Skeletal muscle satellite cell (primary cell): ENCODE data around the gene CAMTA1.
"Not testable (repeated sequence)": the region's sequence is repeated elsewhere in the genome, so short reads cannot be mapped to it uniquely, and the experiment has no call there.

Source experiments
- H3K27me3 ChIP-seq: 2 replicates; pipeline ENCODE4 v1.7.0; 2013; ENCODE audit warnings: low read length; ENCODE audit not compliant: control insufficient read depth, insufficient read depth
- H3K36me3 ChIP-seq: 2 replicates; pipeline ENCODE4 v1.7.0; 2013; ENCODE audit warnings: mild to moderate bottlenecking, control low read depth, low read length; ENCODE audit not compliant: insufficient read depth
- H3K4me1 ChIP-seq: 2 replicates; pipeline ENCODE4 v1.7.0; 2013; ENCODE audit warnings: low read length; ENCODE audit not compliant: control insufficient read depth, insufficient read depth
- H3K4me2 ChIP-seq: 2 replicates; pipeline ENCODE4 v1.7.0; 2013; ENCODE audit warnings: mild to moderate bottlenecking, low read length
- H3K4me3 ChIP-seq: 2 replicates; pipeline ENCODE4 v1.7.0; 2013; ENCODE audit warnings: low read length
- H3K9ac ChIP-seq: 2 replicates; pipeline ENCODE4 v1.7.0; 2013; ENCODE audit warnings: mild to moderate bottlenecking, low read depth, low read length, moderate library complexity
- H3K9me3 ChIP-seq: replicated peaks from 2 replicates; pipeline ENCODE4 v1.7.0; 2013; ENCODE audit warnings: mild to moderate bottlenecking, control low read depth, low read length

The CAMTA1 gene

DNA sequence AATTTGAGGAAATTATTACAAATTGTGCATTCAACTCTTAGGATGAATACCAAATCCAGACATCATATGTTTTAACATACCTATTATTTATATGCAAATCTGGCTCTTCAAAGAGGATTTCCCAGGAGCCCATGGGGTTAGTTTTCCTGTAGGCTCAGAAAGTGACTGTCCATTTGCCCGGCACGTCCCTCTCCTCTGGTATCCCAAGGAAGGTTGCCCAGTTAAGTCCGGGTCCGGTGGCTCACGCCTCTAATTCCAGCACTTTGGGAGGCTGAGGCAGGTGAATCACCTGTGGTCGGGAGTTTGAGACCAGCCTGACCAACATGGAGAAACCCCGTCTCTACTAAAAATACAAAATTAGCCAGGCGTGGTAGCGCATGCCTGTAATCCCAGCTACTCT, 594.8 kb downstream of the CAMTA1 start:
- not testable (repeated sequence) for H3K4me1 ChIP-seq, H3K27me3 ChIP-seq, H3K9me3 ChIP-seq, H3K4me3 ChIP-seq, H3K36me3 ChIP-seq, H3K4me2 ChIP-seq, H3K9ac ChIP-seq

GRCh38 chr1:7380712-7381111, 595.5 kb downstream of the CAMTA1 start:
- no peaks in the 10 kb centered on the region for H3K9me3 ChIP-seq
- no peak overlapping the region for H3K4me3 ChIP-seq
- H3K4me1 ChIP-seq: peaks cover 9% of the 10 kb centered on the region
- no peak overlapping the region for H3K4me2 ChIP-seq
- H3K27me3 ChIP-seq: no peaks in the 10 kb centered on the region
- no peaks in the 10 kb centered on the region for H3K36me3 ChIP-seq
- H3K9ac ChIP-seq: no peak overlapping the region

DNA sequence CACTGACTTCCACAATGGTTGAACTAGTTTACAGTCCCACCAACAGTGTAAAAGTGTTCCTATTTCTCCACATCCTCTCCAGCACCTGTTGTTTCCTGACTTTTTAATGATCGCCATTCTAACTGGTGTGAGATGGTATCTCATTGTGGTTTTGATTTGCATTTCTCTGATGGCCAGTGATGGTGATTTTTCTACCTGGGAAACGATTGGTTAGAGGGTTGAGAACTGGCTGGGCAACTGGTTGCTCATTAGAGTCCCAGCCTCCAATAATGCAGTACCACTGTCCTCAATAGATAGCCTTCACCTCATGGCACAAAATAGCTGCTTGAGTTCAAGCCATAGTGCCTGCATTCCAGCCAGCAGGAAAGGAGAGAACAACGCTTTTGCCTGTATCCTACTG, 596.5 kb downstream of the CAMTA1 start:
- not testable (repeated sequence) for H3K36me3 ChIP-seq, H3K9ac ChIP-seq, H3K4me3 ChIP-seq, H3K27me3 ChIP-seq, H3K4me2 ChIP-seq, H3K9me3 ChIP-seq
- H3K4me1 ChIP-seq: peaks cover 13% of the 10 kb centered on the region

- no peak overlapping the region for H3K4me3 ChIP-seq
- no peak overlapping the region for H3K9ac ChIP-seq
Observed at GRCh38 chr1:7382971-7383370, 597.7 kb downstream of the CAMTA1 start.

DNA sequence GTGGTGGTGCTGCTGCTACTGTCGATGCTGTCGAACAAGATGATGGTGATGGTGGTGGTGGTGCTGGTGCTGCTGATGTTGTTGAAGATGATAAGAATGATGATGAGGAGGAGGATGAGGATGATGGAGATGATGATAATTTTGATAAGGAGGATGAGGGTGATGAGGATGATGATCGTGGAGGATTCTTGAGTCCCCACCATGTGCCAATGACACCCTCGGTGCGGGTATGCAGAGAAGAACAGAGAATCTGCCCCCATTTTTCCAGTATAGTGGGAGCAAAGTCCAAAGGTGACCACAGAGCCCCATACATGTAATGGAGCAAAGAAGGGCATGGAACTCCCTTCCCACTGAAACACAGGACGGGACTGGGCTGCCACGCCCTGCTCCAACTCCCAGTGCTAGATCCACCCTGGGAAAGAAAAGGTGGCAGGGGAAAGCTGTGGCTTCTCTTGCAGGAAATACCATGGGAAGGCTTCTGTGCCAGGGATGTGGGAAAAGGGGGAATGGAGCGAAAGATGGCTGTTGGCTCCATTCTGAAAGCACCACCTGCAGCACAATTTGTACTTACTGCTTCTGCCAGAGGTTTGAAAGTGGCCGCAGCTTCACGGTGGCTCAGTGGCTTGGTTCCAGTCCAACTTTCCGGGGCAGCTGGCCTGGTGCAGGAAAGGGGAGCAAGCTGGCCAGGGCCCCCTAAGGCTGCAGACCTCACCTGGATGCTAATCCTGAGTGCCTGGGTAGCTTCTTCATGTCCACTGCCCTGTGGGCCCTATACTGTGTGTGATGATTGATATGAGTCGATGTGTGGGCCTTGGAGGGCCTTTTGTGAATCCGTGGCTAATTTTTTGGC, 598.6 kb downstream of the CAMTA1 start:
- no peaks in the 10 kb centered on the region for H3K9me3 ChIP-seq
- H3K4me1 ChIP-seq: peaks cover 22% of the 10 kb centered on the region
- H3K27me3 ChIP-seq: no peaks in the 10 kb centered on the region
- H3K4me3 ChIP-seq: no peak overlapping the region
- H3K9ac ChIP-seq: no peak overlapping the region
- no peaks in the 10 kb centered on the region for H3K36me3 ChIP-seq
- no peak overlapping the region for H3K4me2 ChIP-seq

More at GRCh38 chr1:7382971-7383370, 597.7 kb downstream of the CAMTA1 start:
- Histone ChIP-seq H3K9me3 (no peaks in the 10 kb centered on the region), H3K4me2 (no peak overlapping the region), H3K4me1 (peaks cover 13% of the 10 kb centered on the region), H3K27me3 (no peaks in the 10 kb centered on the region), H3K36me3 (no peaks in the 10 kb centered on the region)

- Histone ChIP-seq H3K4me3 (no peak overlapping the region), H3K9ac (no peak overlapping the region), H3K9me3 (no peaks in the 10 kb centered on the region), H3K36me3 (no peaks in the 10 kb centered on the region), H3K4me2 (no peak overlapping the region), H3K4me1 (peaks cover 23% of the 10 kb centered on the region), H3K27me3 (no peaks in the 10 kb centered on the region)
Observed at GRCh38 chr1:7384679-7385078, 599.4 kb downstream of the CAMTA1 start.

DNA sequence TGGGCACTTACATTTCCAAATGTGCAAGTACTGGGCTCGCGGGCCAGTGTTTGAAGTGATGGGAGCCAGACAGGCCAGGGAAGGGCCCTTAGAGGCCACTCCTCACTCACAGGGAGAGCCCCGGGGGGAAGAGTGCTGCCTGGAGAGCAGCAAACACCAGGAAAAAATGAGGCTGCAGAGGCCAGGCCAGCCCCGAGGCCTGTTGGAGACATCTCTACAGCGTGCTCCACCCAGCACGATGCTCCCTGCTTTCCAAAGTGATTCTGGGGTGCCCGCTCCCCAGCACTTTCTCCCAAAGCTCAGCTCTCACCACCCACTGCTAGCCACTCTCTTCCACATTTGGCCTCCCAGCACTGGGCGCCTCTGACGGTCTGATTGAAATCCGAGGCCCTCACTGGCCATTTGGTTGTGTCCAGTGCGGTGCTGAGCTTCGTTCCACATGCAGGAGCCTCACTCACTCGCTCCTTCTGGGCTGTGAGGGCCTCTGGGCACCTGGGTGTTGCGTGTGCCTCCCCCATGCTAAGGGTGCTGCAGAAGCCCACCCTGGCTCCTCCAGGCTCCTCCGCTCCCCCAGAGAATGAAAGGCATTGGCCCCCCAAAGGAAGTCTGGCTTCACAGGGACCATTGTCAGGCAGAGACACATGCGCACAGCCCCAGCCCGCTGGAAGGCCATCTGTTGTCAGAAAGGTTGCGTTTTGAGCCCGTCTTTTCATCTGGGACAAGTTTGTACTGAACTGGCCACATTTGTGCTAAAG, 600.4 kb downstream of the CAMTA1 start:
- no peaks in the 10 kb centered on the region for H3K9me3 ChIP-seq
- H3K36me3 ChIP-seq: no peaks in the 10 kb centered on the region
- H3K27me3 ChIP-seq: no peaks in the 10 kb centered on the region
- H3K4me3 ChIP-seq: no peak overlapping the region
- no peak overlapping the region for H3K4me2 ChIP-seq
- H3K4me1 ChIP-seq: peaks cover 26% of the 10 kb centered on the region
- no peak overlapping the region for H3K9ac ChIP-seq

DNA sequence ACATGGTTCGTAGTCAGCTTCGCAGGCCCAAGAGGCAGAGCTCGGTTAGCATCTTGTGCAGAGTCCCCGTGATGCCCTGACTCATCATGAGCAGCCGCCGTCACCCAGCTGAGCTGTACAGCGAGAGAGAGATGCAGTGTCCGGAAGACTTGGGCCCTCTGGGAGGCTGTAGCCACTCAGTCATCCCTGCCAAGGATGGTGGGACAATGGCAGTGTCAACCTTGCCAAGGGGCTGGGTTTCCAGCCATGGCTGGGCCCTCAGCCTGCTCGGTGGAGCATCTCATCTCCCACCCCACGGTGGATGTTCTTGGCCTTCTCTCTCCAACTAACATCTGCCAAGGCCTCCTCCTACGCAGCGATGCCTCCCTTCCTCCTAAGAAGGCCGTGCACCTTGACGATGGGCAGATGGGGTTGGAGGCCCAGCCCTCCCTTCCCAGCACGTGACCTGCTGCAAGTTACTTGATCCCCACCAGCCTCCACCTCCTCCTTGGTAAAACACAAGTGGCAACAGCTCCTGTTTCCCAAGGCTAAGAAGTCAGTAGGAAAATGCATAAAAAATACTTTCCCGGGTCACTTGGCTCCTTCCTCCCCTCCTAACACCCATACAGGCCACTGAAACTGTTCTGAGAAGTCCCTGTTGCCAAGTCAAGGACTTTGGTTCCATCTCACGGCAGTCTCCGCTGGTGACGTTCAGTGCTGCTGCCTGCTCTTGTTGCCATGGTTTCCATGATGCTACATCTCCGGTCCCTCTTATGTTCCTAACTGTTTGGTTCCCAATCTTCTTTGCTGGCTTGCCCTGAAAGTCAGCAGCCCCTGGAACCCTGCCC, 601.2 kb downstream of the CAMTA1 start:
- Histone ChIP-seq H3K4me3 (no peak overlapping the region), H3K27me3 (no peaks in the 10 kb centered on the region), H3K9me3 (no peaks in the 10 kb centered on the region), H3K4me1 (peaks cover 26% of the 10 kb centered on the region), H3K4me2 (no peak overlapping the region), H3K9ac (no peak overlapping the region), H3K36me3 (no peaks in the 10 kb centered on the region)

DNA sequence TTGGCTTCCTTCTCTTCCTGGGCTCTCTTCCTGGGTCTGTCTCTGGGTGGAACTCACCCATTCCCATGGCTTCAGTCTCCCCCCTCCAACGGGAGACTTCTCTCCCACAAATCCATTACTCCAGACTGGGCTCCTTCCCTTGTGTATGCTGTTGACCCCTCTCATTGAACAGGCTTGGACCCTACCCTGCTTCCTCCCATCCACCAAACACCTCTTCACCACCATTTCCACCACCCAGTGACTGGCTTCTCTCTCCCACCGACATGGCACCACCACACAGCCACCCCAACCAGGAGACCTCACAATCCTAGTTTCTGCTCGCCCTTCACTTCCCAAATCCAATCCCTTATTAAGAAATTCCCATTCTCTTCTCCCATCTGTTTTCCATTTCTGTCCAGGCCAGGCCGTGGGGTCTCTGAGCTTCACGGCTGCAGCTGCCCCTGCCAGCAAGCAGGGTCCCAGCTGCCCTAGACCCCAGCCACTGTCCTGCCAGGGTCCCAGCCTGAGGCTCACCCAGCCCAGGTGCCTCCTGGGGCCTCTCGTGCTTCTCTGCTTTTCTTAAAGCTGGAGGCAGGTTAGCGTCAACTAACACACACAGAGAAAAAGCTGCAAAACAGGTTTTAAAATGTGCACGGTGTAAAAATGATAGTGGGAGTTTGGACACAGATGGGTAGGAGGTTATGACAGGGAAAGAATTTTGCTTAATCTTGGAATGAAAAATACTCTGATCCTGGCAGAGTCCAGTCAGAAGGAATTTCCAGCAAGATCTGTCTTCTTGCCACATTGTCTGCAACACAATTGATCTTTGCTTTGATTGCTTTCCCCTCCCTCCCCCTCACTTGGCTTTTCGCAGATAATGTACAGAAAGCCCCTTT, 602.0 kb downstream of the CAMTA1 start:
- Histone ChIP-seq H3K4me2 (no peak overlapping the region), H3K4me1 (peaks cover 26% of the 10 kb centered on the region), H3K36me3 (no peaks in the 10 kb centered on the region), H3K27me3 (no peaks in the 10 kb centered on the region), H3K4me3 (no peak overlapping the region), H3K9me3 (no peaks in the 10 kb centered on the region), H3K9ac (no peak overlapping the region)

DNA sequence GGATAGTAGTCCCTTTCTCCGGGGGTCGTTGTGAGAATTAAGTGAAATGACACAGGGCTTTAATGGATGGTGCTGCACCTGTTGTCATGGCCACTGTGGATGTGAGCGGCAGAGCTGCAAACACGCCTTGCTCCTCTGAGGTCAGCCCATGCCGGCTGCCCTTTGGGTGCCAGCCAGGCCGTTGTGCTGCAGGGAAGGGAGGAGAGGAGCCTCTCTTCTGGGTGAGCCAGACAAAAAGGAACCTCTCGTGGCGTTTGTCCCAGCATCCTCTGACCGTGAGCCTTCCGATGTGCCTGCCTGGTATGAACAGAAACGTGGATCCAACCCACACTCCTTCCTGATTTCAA, 602.9 kb downstream of the CAMTA1 start:
- Histone ChIP-seq H3K9me3 (no peaks in the 10 kb centered on the region), H3K4me2 (peak overlapping the region; percentile 51), H3K9ac (peak overlapping the region; percentile 64), H3K4me1 (peaks cover 26% of the 10 kb centered on the region), H3K36me3 (no peaks in the 10 kb centered on the region), H3K27me3 (no peaks in the 10 kb centered on the region), H3K4me3 (no peak overlapping the region)
